Peyer's patch (tissue), 4 donors: ENCODE results near the gene PDLIM5. TPM values are rescaled to one million over a fixed set of nuclear protein-coding genes. Genes with fewer than 3 reads are reported as not detected.

Source experiments
- DNase-seq, 3 donors: peaks; one replicate each; pipeline ENCODE4 v3.0.0-alpha.2; 2017 to 2019
- H3K27ac ChIP-seq, 4 donors: fragments of 200-600 bp; sonication (generic); one replicate each; pipeline ENCODE4 v1.5.1; 2016 to 2019
- H3K27me3 ChIP-seq, 2 donors: fragments of 200-600 bp; sonication (generic); one replicate each; pipeline ENCODE4 v1.5.1; 2019
- H3K36me3 ChIP-seq, 3 donors: fragments of 200-600 bp; sonication (generic); one replicate each; pipeline ENCODE4 v1.5.1; 2016 to 2019
- H3K4me1 ChIP-seq, 4 donors: fragments of 200-600 bp; sonication (generic); one replicate each; pipeline ENCODE4 v1.5.1; 2016 to 2019
- H3K4me3 ChIP-seq, 4 donors: fragments of 200-600 bp; sonication (generic); 1 replicate in 3 of 4; 2 replicates in 1 of 4; pipeline ENCODE4 v1.5.1; 2016 to 2019; ENCODE audit warnings: mild to moderate bottlenecking in 1 of 4
- H3K9me3 ChIP-seq, 4 donors: fragments of 200-600 bp; sonication (generic); one replicate each; pipeline ENCODE4 v1.5.1; 2016 to 2019; ENCODE audit warnings: mild to moderate bottlenecking in 1 of 4
- POLR2A ChIP-seq, 2 donors: fragments of 450-650 bp; IDR thresholded peaks; one replicate each; pipeline ENCODE4 v1.5.1; 2017; ENCODE audit warnings: antibody characterized with exemption in 2 of 2, mild to moderate bottlenecking in 2 of 2, moderate library complexity in 2 of 2
- total RNA-seq, 4 donors: library from RNA; depleted of rRNA; stranded (reverse); fragments of >200 nt; gene quantifications; one replicate each; pipeline ENCODE4 v1.1.0, GENCODE V29; 2016
- TF ChIP-seq, protein P1 (sequence below), 6 experiments: fragments of 450-650 bp in 4 of 6; fragments of 200-600 bp in 2 of 6; sonication (generic) in 1 of 6; IDR thresholded peaks; one replicate each; pipeline ENCODE4 v1.5.1; 2017 to 2019; ENCODE audit warnings: antibody characterized with exemption in 6 of 6, mild to moderate bottlenecking in 3 of 6, moderate library complexity in 1 of 6

Gene PDLIM5
- total RNA-seq, 4 donors from 2014 or later, result 112 to 197 (median 158) TPM

GRCh38 chr4:94515365-94515764 is 63.6 kb downstream of the PDLIM5 start:
- TF ChIP-seq, protein P1, sequence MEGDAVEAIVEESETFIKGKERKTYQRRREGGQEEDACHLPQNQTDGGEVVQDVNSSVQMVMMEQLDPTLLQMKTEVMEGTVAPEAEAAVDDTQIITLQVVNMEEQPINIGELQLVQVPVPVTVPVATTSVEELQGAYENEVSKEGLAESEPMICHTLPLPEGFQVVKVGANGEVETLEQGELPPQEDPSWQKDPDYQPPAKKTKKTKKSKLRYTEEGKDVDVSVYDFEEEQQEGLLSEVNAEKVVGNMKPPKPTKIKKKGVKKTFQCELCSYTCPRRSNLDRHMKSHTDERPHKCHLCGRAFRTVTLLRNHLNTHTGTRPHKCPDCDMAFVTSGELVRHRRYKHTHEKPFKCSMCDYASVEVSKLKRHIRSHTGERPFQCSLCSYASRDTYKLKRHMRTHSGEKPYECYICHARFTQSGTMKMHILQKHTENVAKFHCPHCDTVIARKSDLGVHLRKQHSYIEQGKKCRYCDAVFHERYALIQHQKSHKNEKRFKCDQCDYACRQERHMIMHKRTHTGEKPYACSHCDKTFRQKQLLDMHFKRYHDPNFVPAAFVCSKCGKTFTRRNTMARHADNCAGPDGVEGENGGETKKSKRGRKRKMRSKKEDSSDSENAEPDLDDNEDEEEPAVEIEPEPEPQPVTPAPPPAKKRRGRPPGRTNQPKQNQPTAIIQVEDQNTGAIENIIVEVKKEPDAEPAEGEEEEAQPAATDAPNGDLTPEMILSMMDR (IDR thresholded peaks at IDR 0.05), result no peak
- no peak for TF ChIP-seq POLR2A (IDR thresholded peaks at IDR 0.05)
- no peaks in the 10 kb centered on the region for H3K27me3 ChIP-seq
- no peak for DNase-seq
- no peak overlapping the region for H3K4me3 ChIP-seq
- no peaks in the 10 kb centered on the region for H3K36me3 ChIP-seq
- peaks cover 0 to 8% (median 0%) of the 10 kb centered on the region in 4 donors for H3K4me1 ChIP-seq
- H3K9me3 ChIP-seq, result no peaks in the 10 kb centered on the region
- no peak overlapping the region for H3K27ac ChIP-seq

GRCh38 chr4:94516067-94516466 is 64.3 kb downstream of the PDLIM5 start:
- H3K4me1 ChIP-seq, result peaks cover 0 to 8% (median 0%) of the 10 kb centered on the region in 4 donors
- H3K27ac ChIP-seq, result peak overlapping the region in 1 of 4 donors; percentile 2
- H3K4me3 ChIP-seq, result no peak overlapping the region
- H3K9me3 ChIP-seq, result no peaks in the 10 kb centered on the region
- H3K27me3 ChIP-seq, result no peaks in the 10 kb centered on the region
- TF ChIP-seq, protein P1 (IDR thresholded peaks at IDR 0.05), result no peak
- no peak for TF ChIP-seq POLR2A (IDR thresholded peaks at IDR 0.05)
- H3K36me3 ChIP-seq, result no peaks in the 10 kb centered on the region
- DNase-seq, result no peak

DNA sequence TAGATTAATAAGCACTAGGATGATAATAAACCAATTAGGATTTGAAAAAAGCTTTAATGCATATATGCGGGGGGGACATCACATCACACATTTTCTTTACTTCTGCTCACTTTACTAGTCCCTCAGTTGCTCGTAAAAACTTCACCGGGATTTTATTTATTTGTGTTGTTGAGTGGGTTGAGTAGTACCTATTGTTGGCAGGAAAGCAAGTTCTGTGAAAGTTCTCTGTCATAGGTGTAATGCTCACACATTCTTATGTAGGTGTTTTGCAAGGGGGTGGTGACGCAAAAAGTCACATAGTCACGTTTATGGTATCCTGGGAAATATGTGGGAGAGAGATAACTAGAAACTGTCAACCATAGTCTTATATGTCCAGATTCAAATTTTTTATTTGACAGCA is 65.3 kb downstream of the PDLIM5 start:
- peaks cover 0 to 8% (median 0%) of the 10 kb centered on the region in 4 donors for H3K4me1 ChIP-seq
- no peak for DNase-seq
- H3K36me3 ChIP-seq, result no peaks in the 10 kb centered on the region
- no peaks in the 10 kb centered on the region for H3K27me3 ChIP-seq
- no peak overlapping the region for H3K27ac ChIP-seq
- no peaks in the 10 kb centered on the region for H3K9me3 ChIP-seq
- TF ChIP-seq, protein P1 (IDR thresholded peaks at IDR 0.05), result no peak
- TF ChIP-seq POLR2A (IDR thresholded peaks at IDR 0.05), result no peak
- H3K4me3 ChIP-seq, result no peak overlapping the region

DNA sequence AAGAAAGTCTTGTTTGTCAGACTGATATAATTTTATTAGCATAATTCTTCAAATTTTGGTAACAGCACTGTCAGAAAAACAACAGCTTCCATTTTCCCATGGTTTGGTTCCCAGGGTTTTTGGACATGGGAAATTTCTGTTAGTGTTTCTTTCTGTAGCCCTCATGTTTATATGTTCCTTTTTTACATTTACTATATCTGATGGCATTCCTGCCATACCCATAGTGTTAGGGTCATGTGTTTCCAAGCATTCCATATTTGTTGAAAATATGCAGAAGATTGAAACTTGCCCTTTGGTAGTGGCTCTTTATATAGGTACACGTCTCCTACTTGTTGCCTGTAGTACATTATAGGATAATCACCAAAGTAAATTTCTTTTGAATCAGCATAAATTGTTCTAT is 65.8 kb downstream of the PDLIM5 start:
- Histone ChIP-seq H3K27ac (no peak overlapping the region), H3K9me3 (no peaks in the 10 kb centered on the region), H3K4me3 (no peak overlapping the region), H3K27me3 (no peaks in the 10 kb centered on the region), H3K4me1 (peaks cover 0 to 8% (median 0%) of the 10 kb centered on the region in 4 donors), H3K36me3 (no peaks in the 10 kb centered on the region)
- DNase-seq, result no peak
- TF ChIP-seq, protein P1 (IDR thresholded peaks at IDR 0.05), result no peak
- TF ChIP-seq POLR2A (IDR thresholded peaks at IDR 0.05), result no peak

DNA sequence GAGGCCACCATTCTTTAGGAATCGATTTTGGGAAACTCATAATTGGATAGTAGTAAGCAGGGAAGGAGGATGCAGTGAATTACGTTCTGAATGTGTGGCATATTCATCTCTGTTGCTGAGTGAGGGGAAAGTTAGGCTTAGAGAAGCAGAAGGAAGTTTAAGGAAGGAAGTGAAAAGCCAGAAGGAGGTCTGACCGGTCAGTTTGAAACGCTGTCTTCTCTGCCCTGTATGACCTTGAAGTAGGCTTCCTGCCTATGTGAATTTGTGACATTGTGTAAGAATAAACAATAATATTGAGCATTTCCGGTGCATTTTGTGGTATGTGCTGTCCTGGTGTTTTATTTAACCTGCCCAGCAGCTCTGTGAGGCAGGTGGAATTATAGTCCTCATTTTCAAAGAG is 67.3 kb downstream of the PDLIM5 start:
- no peak for DNase-seq
- TF ChIP-seq, protein P1 (IDR thresholded peaks at IDR 0.05), result no peak
- no peak for TF ChIP-seq POLR2A (IDR thresholded peaks at IDR 0.05)
- Histone ChIP-seq H3K4me1 (peaks cover 0 to 8% (median 0%) of the 10 kb centered on the region in 4 donors), H3K27me3 (no peaks in the 10 kb centered on the region), H3K27ac (no peak overlapping the region), H3K4me3 (no peak overlapping the region), H3K9me3 (no peaks in the 10 kb centered on the region), H3K36me3 (no peaks in the 10 kb centered on the region)
